HCT116 (cell line): ENCODE data around the gene ZNF431. TPM values are rescaled to one million over a fixed set of nuclear protein-coding genes. Genes with fewer than 3 reads are reported as not detected.

Experiments
- ATAC-seq: fragments of 200-7000 bp; cut with Tn5 transposase; 2 replicates; pipeline ENCODE4 v1.9.1; 2020; ENCODE audit warnings: mild to moderate bottlenecking, moderate library complexity
- BruUV-seq: library from RNA; stranded (reverse); fragments of 400-500 nt; replicated peaks from 2 replicates; lab custom pipeline; 2021; lab: Mats Ljungman, UMichigan
- CTCF ChIA-PET: fragments of 300-600 bp; sonication (Branson Sonifier 250); formaldehyde crosslinking; loops from one replicate; lab custom pipeline; 2021; ENCODE audit warnings: antibody characterized with exemption; lab: Charles Lee
- POLR2A ChIA-PET: fragments of 300-600, 350-600 bp; sonication (Branson Sonifier 250); formaldehyde crosslinking; loops from one replicate; lab custom pipeline; 2021; ENCODE audit warnings: antibody characterized with exemption; lab: Charles Lee
- RAD21 ChIA-PET, 2 experiments: fragments of 300-600 bp; sonication (Branson Sonifier 250); formaldehyde crosslinking; loops; one replicate each; lab custom pipeline; 2023; ENCODE audit warnings: low total read pairs in 2 of 2; ENCODE audit not compliant: uncharacterized antibody in 2 of 2, unreplicated experiment in 2 of 2, low non-redundant PET in 1 of 2; lab: Charles Lee
- DNase-seq: peaks from one replicate; pipeline ENCODE4 v3.0.0-alpha.2; 2010; ENCODE audit warnings: low read depth, low spot score
- H2AFZ ChIP-seq: fragments of 200-600 bp; shearing (Covaris generic), sonication (generic); 2 replicates; pipeline ENCODE4 v1.6.1; 2017; ENCODE audit warnings: low read depth, mixed run types, mixed read lengths, antibody characterized with exemption, low read length; ENCODE audit not compliant: poor library complexity, severe bottlenecking
- H3K27ac ChIP-seq: 2 replicates; pipeline ENCODE4 v1.5.1; 2012; ENCODE audit warnings: low read depth, low read length
- H3K27me3 ChIP-seq: fragments of 200-600 bp; sonication (generic); 2 replicates; pipeline ENCODE4 v1.6.1; 2016; ENCODE audit warnings: mixed run types, low read length, mixed read lengths; ENCODE audit not compliant: insufficient read depth
- H3K36me3 ChIP-seq, 2 experiments: fragments of 200-500 bp in 1 of 2; fragments of 200-600 bp in 1 of 2; sonication (Bioruptor generic) in 1 of 2; sonication (generic) in 1 of 2; 2 replicates each; pipeline versions ENCODE4 v1.5.1 to v1.6.1; 2014 to 2016; ENCODE audit warnings: low read length in 2 of 2, inconsistent platforms in 1 of 2, mixed read lengths in 1 of 2, mixed run types in 1 of 2; ENCODE audit not compliant: insufficient read depth in 2 of 2, control insufficient read depth in 1 of 2
- H3K4me1 ChIP-seq, 2 experiments: fragments of 200-600 bp in 1 of 2; sonication (generic) in 1 of 2; 2 replicates each; pipeline versions ENCODE4 v1.5.1 to v1.6.1; 2012 to 2017; ENCODE audit warnings: low read length in 2 of 2, inconsistent platforms in 1 of 2, mild to moderate bottlenecking in 1 of 2, mixed read lengths in 1 of 2, mixed run types in 1 of 2, moderate library complexity in 1 of 2; ENCODE audit not compliant: insufficient read depth in 2 of 2, control insufficient read depth in 1 of 2
- H3K4me2 ChIP-seq: fragments of 200-600 bp; sonication (generic); 2 replicates; pipeline ENCODE4 v1.6.1; 2017; ENCODE audit warnings: mixed run types, low read length, mixed read lengths
- H3K4me3 ChIP-seq, 2 experiments: fragments of 200-600 bp in 1 of 2; sonication (generic) in 1 of 2; replicated peaks in 1 of 2; 2 replicates each; pipeline ENCODE4 v1.5.1; 2011 to 2016; ENCODE audit warnings: low read length in 2 of 2, control low read depth in 1 of 2, low read depth in 1 of 2, mild to moderate bottlenecking in 1 of 2, mixed read lengths in 1 of 2, mixed run types in 1 of 2
- H3K79me2 ChIP-seq: fragments of 200-600 bp; sonication (generic); 2 replicates; pipeline ENCODE4 v1.6.1; 2017; ENCODE audit warnings: mild to moderate bottlenecking, mixed run types, low read length, moderate library complexity, mixed read lengths; ENCODE audit not compliant: insufficient read depth
- H3K9ac ChIP-seq: fragments of 200-600 bp; sonication (generic); 2 replicates; pipeline ENCODE4 v1.6.1; 2016; ENCODE audit warnings: low read length, mixed read lengths
- H3K9me2 ChIP-seq: fragments of 200-600 bp; sonication (generic), shearing (Covaris generic); 2 replicates; pipeline ENCODE4 v1.6.1; 2017; ENCODE audit warnings: mixed run types, mild to moderate bottlenecking, moderate library complexity; ENCODE audit not compliant: insufficient read depth
- H3K9me3 ChIP-seq, 2 experiments: fragments of 200-500 bp in 1 of 2; fragments of 200-600 bp in 1 of 2; sonication (Bioruptor generic) in 1 of 2; sonication (generic) in 1 of 2; 2 replicates each; pipeline ENCODE4 v1.6.1; 2014 to 2017; ENCODE audit warnings: low read length in 2 of 2, mixed read lengths in 2 of 2, inconsistent platforms in 1 of 2, low read depth in 1 of 2, mild to moderate bottlenecking in 1 of 2, mixed run types in 1 of 2, moderate library complexity in 1 of 2; ENCODE audit not compliant: control insufficient read depth in 1 of 2, insufficient read depth in 1 of 2
- H4K20me1 ChIP-seq: fragments of 200-600 bp; sonication (generic), shearing (Covaris generic); 2 replicates; pipeline ENCODE4 v1.6.1; 2017; ENCODE audit warnings: mixed run types, mild to moderate bottlenecking, moderate library complexity; ENCODE audit not compliant: insufficient read depth
- CBX3 ChIP-seq: IDR thresholded peaks from 2 replicates; pipeline ENCODE4 v1.6.1; 2012; ENCODE audit warnings: low read depth
- CEBPB ChIP-seq: IDR thresholded peaks from 2 replicates; pipeline ENCODE4 v1.6.1; 2012; ENCODE audit warnings: low read depth
- CTCF ChIP-seq, 3 experiments: fragments of 200-600 bp in 1 of 3; sonication (generic) in 1 of 3; IDR thresholded peaks in 2 of 3; conservative IDR thresholded peaks in 1 of 3; 2 replicates each; pipeline ENCODE4 v1.5.1; 2012 to 2017; ENCODE audit warnings: low read depth in 2 of 3, low read length in 2 of 3, antibody characterized with exemption in 1 of 3, borderline replicate concordance in 1 of 3, control low read depth in 1 of 3, mild to moderate bottlenecking in 1 of 3, mixed read lengths in 1 of 3, mixed run types in 1 of 3, moderate library complexity in 1 of 3; ENCODE audit not compliant: insufficient read depth in 1 of 3
- EGR1 ChIP-seq: IDR thresholded peaks from 2 replicates; pipeline ENCODE4 v1.6.1; 2012; ENCODE audit warnings: low read depth
- ELF1 ChIP-seq: IDR thresholded peaks from 2 replicates; pipeline ENCODE4 v1.6.1; 2012; ENCODE audit warnings: low read depth, borderline replicate concordance
- EZH2phosphoT487 ChIP-seq: fragments of 200-600 bp; IDR thresholded peaks from 2 replicates; pipeline ENCODE4 v1.6.1; 2018; ENCODE audit warnings: antibody characterized with exemption, borderline replicate concordance
- FOSL1 ChIP-seq: IDR thresholded peaks from 2 replicates; pipeline ENCODE4 v1.6.1; 2012; ENCODE audit warnings: low read depth
- POLR2A ChIP-seq: IDR thresholded peaks from 2 replicates; pipeline ENCODE4 v1.7.0; 2011; ENCODE audit warnings: borderline replicate concordance; ENCODE audit not compliant: insufficient read depth, insufficient read length; ENCODE audit errors: extremely low read depth
- POLR2AphosphoS5 ChIP-seq: IDR thresholded peaks from 2 replicates; pipeline ENCODE4 v1.6.1; 2011; ENCODE audit warnings: mild to moderate bottlenecking, low read depth, low read length, moderate library complexity
- RAD21 ChIP-seq: IDR thresholded peaks from 2 replicates; pipeline ENCODE4 v1.6.1; 2012; ENCODE audit warnings: low read depth, mild to moderate bottlenecking
- REST ChIP-seq: IDR thresholded peaks from 2 replicates; pipeline ENCODE4 v1.6.1; 2012; ENCODE audit warnings: low read depth
- SP1 ChIP-seq: IDR thresholded peaks from 2 replicates; pipeline ENCODE4 v1.6.1; 2012; ENCODE audit warnings: low read depth
- SRF ChIP-seq: IDR thresholded peaks from 2 replicates; pipeline ENCODE4 v1.6.1; 2012; ENCODE audit warnings: low read depth
- TCF7L2 ChIP-seq: IDR thresholded peaks from 2 replicates; pipeline ENCODE4 v1.7.0; 2011; ENCODE audit warnings: borderline replicate concordance, inconsistent platforms; ENCODE audit not compliant: insufficient read depth, insufficient read length; ENCODE audit errors: extremely low read depth
- ZFX ChIP-seq: fragments of 450-650 bp; IDR thresholded peaks from 2 replicates; pipeline ENCODE4 v1.6.1; 2017
- ZNF274 ChIP-seq: fragments of 200-500 bp; sonication (Bioruptor generic); IDR thresholded peaks from 2 replicates; pipeline ENCODE4 v1.6.1; 2014; ENCODE audit warnings: mild to moderate bottlenecking, low read depth, low read length, inconsistent platforms
- intact Hi-C: fragments of 100-400 bp; cut with micrococcal nuclease; formaldehyde crosslinking; loops from 2 replicates; pipeline ENCODE4 v1.10.0; 2022
- total RNA-seq: library from RNA; stranded (reverse); gene quantifications from one replicate; pipeline ENCODE4 v1.2.1, GENCODE V29; 2021; ENCODE audit not compliant: unreplicated experiment

The ZNF431 gene
- total RNA-seq, 1 experiment from 2014 or later = 9.2 TPM

- intact Hi-C loops = loop anchor here (5.0 kb wide), 1 partner anchor 121 kb away; the partner anchor contains the start of gene ZNF430
- no peak for TF ChIP-seq RAD21
- TF ChIP-seq CEBPB = no peak
- TF ChIP-seq ELF1 = no peak
- no peak for TF ChIP-seq FOSL1
- no peak for TF ChIP-seq EZH2phosphoT487
- no peak for TF ChIP-seq EGR1
- no peak for TF ChIP-seq ZNF274
- TF ChIP-seq POLR2AphosphoS5 = no peak
- no peak for TF ChIP-seq ZFX
- TF ChIP-seq CBX3 = no peak
- no TSS peak for BruUV-seq
- H3K9ac ChIP-seq = no peak overlapping the region
- CTCF ChIA-PET = no interaction called here
- H3K4me2 ChIP-seq = peak overlapping the region; percentile 88
- POLR2A ChIA-PET = interaction anchor here (1.4 kb wide), 1 partner anchor 19 kb away, joined by 3 read pairs; no protein-coding TSS in a partner anchor
- H3K79me2 ChIP-seq = peaks cover 25% of the 10 kb centered on the region
- no peak overlapping the region for H2AFZ ChIP-seq
- H4K20me1 ChIP-seq = no peaks in the 10 kb centered on the region
- peaks cover 11 to 17% of the 10 kb centered on the region in 2 experiments for H3K36me3 ChIP-seq
- no peak for DNase-seq
- no peaks in the 10 kb centered on the region for H3K27me3 ChIP-seq
- H3K4me1 ChIP-seq = peaks cover 6 to 16% of the 10 kb centered on the region in 2 experiments; a peak in 3 of 4 replicates
- no peak overlapping the region; a peak in 1 of 4 replicates for H3K4me3 ChIP-seq
- H3K9me2 ChIP-seq = no peaks in the 10 kb centered on the region
- ATAC-seq = no peak
- RAD21 ChIA-PET = no interaction called here
- H3K9me3 ChIP-seq = no peaks in the 10 kb centered on the region
- H3K27ac ChIP-seq = peak overlapping the region; percentile 13; the same call in 1 of the 2 replicates
Observed at GRCh38 chr19:21143428-21143827, 1.6 kb downstream of the ZNF431 start.

GRCh38 chr19:21143854-21144253 is 2.0 kb downstream of the ZNF431 start:
- Histone ChIP-seq H3K4me2 (peak overlapping the region; percentile 88), H3K27me3 (no peaks in the 10 kb centered on the region), H3K9me3 (no peaks in the 10 kb centered on the region), H3K27ac (peak overlapping the region; percentile 13; the same call in 1 of the 2 replicates), H2AFZ (no peak overlapping the region), H4K20me1 (no peaks in the 10 kb centered on the region), H3K9me2 (no peaks in the 10 kb centered on the region), H3K36me3 (peaks cover 11 to 22% of the 10 kb centered on the region in 2 experiments), H3K4me1 (peaks cover 6 to 16% of the 10 kb centered on the region in 2 experiments; a peak in 3 of 4 replicates), H3K4me3 (no peak overlapping the region; a peak in 1 of 4 replicates), H3K79me2 (peaks cover 25% of the 10 kb centered on the region), H3K9ac (no peak overlapping the region)
- CTCF ChIA-PET = no interaction called here
- RAD21 ChIA-PET = no interaction called here
- intact Hi-C loops = loop anchor here (5.0 kb wide), 1 partner anchor 122 kb away; the partner anchor contains the start of gene ZNF430
- ATAC-seq = no peak
- peak; percentile 24 for DNase-seq
- no TSS peak for BruUV-seq
- POLR2A ChIA-PET = interaction anchor here (1.4 kb wide), 1 partner anchor 19 kb away, joined by 3 read pairs; no protein-coding TSS in a partner anchor
- TF ChIP-seq SP1 (no peak), CTCF (IDR thresholded peaks at IDR 0.05 in 2 of 3, conservative IDR thresholded peaks at IDR 0.05 in 1 of 3; ENCODE audit: borderline replicate concordance in 1 of 3, insufficient read depth in 1 of 3, low read depth in 2 of 3, low read length in 2 of 3) (no peak), POLR2A (no peak), TCF7L2 (no peak), CBX3 (no peak), REST (no peak), SRF (no peak), CEBPB (no peak), FOSL1 (0 out of 2 replicates have a peak, but pooled peaks have one; percentile 7), RAD21 (no peak)
